SK-N-SH treated with all-trans-retinoic acid at 6 μM for 48 hours (cell line): ENCODE data around the gene FKTN.

Experiments used
- ATAC-seq: fragments of 200-7000 bp; cut with Tn5 transposase; 3 replicates; pipeline ENCODE4 v1.9.1; 2020; ENCODE audit warnings: mild to moderate bottlenecking, moderate library complexity
- ARNTL ChIP-seq: fragments of 450-650 bp; formaldehyde crosslinking; IDR thresholded peaks from 2 replicates; pipeline ENCODE4 v1.5.0; 2020; ENCODE audit warnings: low read depth, mild to moderate bottlenecking, moderate library complexity, borderline replicate concordance
- BACH2 ChIP-seq: fragments of 250-450 bp; sonication (Bioruptor Pico); IDR thresholded peaks from 2 replicates; pipeline ENCODE4 v1.9.0; 2021; ENCODE audit warnings: mild to moderate bottlenecking, borderline replicate concordance
- CREB5 ChIP-seq: fragments of 250-450 bp; sonication (Bioruptor Pico); IDR thresholded peaks from 2 replicates; pipeline ENCODE4 v1.5.1; 2020; ENCODE audit warnings: low read depth, mild to moderate bottlenecking, moderate library complexity
- CSDC2 ChIP-seq: fragments of 250-450 bp; sonication (Bioruptor Pico); IDR thresholded peaks from 2 replicates; pipeline ENCODE4 v1.5.0; 2020; ENCODE audit warnings: mild to moderate bottlenecking, moderate library complexity
- CSRNP3 ChIP-seq: fragments of 250-450 bp; sonication (Bioruptor Pico); IDR thresholded peaks from 2 replicates; pipeline ENCODE4 v1.5.1; 2021; ENCODE audit warnings: mild to moderate bottlenecking, moderate library complexity
- ESRRG ChIP-seq: fragments of 250-450 bp; sonication (Bioruptor Pico); IDR thresholded peaks from 2 replicates; pipeline ENCODE4 v1.6.1; 2021; ENCODE audit warnings: mild to moderate bottlenecking
- GLIS3 ChIP-seq: fragments of 250-450 bp; sonication (Bioruptor Pico); IDR thresholded peaks from 2 replicates; pipeline ENCODE4 v1.5.0; 2020; ENCODE audit warnings: mild to moderate bottlenecking, moderate library complexity
- ISL1 ChIP-seq: fragments of 250-450 bp; sonication (Bioruptor Pico); IDR thresholded peaks from 2 replicates; pipeline ENCODE4 v2.1.2; 2022; ENCODE audit warnings: mild to moderate bottlenecking, moderate library complexity
- OSR1 ChIP-seq: fragments of 250-450 bp; sonication (Bioruptor Pico); IDR thresholded peaks from 2 replicates; pipeline ENCODE4 v1.8.0; 2022; ENCODE audit warnings: moderate library complexity, mild to moderate bottlenecking, inconsistent platforms
- PATZ1 ChIP-seq: fragments of 250-450 bp; sonication (Bioruptor Pico); IDR thresholded peaks from 2 replicates; pipeline ENCODE4 v1.8.0; 2020; ENCODE audit warnings: mild to moderate bottlenecking, moderate library complexity, borderline replicate concordance
- POU6F1 ChIP-seq: fragments of 250-450 bp; sonication (Bioruptor Pico); IDR thresholded peaks from 2 replicates; pipeline ENCODE4 v1.8.0; 2021; ENCODE audit warnings: low read depth, mild to moderate bottlenecking, moderate library complexity, borderline replicate concordance
- PPARA ChIP-seq: fragments of 250-450 bp; sonication (Bioruptor Pico); IDR thresholded peaks from 2 replicates; pipeline ENCODE4 v1.5.0; 2020; ENCODE audit warnings: mild to moderate bottlenecking, borderline replicate concordance
- SNAI2 ChIP-seq: fragments of 250-450 bp; sonication (Bioruptor Pico); IDR thresholded peaks from 2 replicates; pipeline ENCODE4 v1.5.0; 2020; ENCODE audit warnings: mild to moderate bottlenecking, moderate library complexity
- TCF4 ChIP-seq: fragments of 250-450 bp; sonication (Bioruptor Pico); IDR thresholded peaks from 2 replicates; pipeline ENCODE4 v1.8.0; 2021; ENCODE audit warnings: mild to moderate bottlenecking, moderate library complexity, borderline replicate concordance
- TOX ChIP-seq: fragments of 250-450 bp; sonication (Bioruptor Pico); IDR thresholded peaks from 2 replicates; pipeline ENCODE4 v1.8.0; 2021; ENCODE audit warnings: mild to moderate bottlenecking, moderate library complexity, borderline replicate concordance
- ZC3H10 ChIP-seq: fragments of 250-450 bp; sonication (Bioruptor Pico); IDR thresholded peaks from 2 replicates; pipeline ENCODE4 v1.5.1; 2021; ENCODE audit warnings: mild to moderate bottlenecking, moderate library complexity
- ZFP3 ChIP-seq: fragments of 250-450 bp; sonication (Bioruptor Pico); IDR thresholded peaks from 2 replicates; pipeline ENCODE4 v1.5.0; 2020; ENCODE audit warnings: mild to moderate bottlenecking, moderate library complexity
- ZFP30 ChIP-seq: fragments of 450-650 bp; formaldehyde crosslinking; IDR thresholded peaks from 2 replicates; pipeline ENCODE4 v1.5.0; 2022; ENCODE audit warnings: mild to moderate bottlenecking, moderate library complexity
- ZNF565 ChIP-seq: fragments of 450-650 bp; formaldehyde crosslinking; conservative IDR thresholded peaks from 2 replicates; pipeline ENCODE4 v1.5.0; 2020; ENCODE audit warnings: low read depth, mild to moderate bottlenecking, moderate library complexity
- ZNF70 ChIP-seq: fragments of 450-650 bp; formaldehyde crosslinking; IDR thresholded peaks from 2 replicates; pipeline ENCODE4 v1.5.0; 2020; ENCODE audit warnings: mild to moderate bottlenecking, moderate library complexity
- ZNF8 ChIP-seq: fragments of 450-650 bp; formaldehyde crosslinking; IDR thresholded peaks from 2 replicates; pipeline ENCODE4 v1.5.0; 2020; ENCODE audit warnings: mild to moderate bottlenecking, moderate library complexity

The FKTN gene

GRCh38 chr9:105678781-105679180 lies 120.8 kb downstream of the FKTN start:
- TF ChIP-seq PPARA (no peak), ZFP30 (CRISPR knock-in tag) (no peak), ISL1 (CRISPR knock-in tag) (no peak), GLIS3 (no peak), ZNF70 (CRISPR knock-in tag) (no peak), ARNTL (CRISPR knock-in tag) (no peak), CSRNP3 (CRISPR knock-in tag) (no peak), CSDC2 (CRISPR knock-in tag) (no peak), ESRRG (no peak), ZFP3 (CRISPR knock-in tag) (no peak), BACH2 (CRISPR knock-in tag) (no peak), ZNF8 (no peak)
- ATAC-seq: no peak

- TF ChIP-seq CSRNP3 (CRISPR knock-in tag) (no peak), ZFP3 (CRISPR knock-in tag) (no peak), ARNTL (CRISPR knock-in tag) (no peak), OSR1 (CRISPR knock-in tag) (no peak), ZFP30 (CRISPR knock-in tag) (no peak), GLIS3 (no peak), CSDC2 (CRISPR knock-in tag) (no peak), TCF4 (no peak), ZNF8 (no peak), PPARA (no peak), ZNF70 (CRISPR knock-in tag) (no peak), ESRRG (no peak), SNAI2 (no peak), PATZ1 (CRISPR knock-in tag) (no peak), BACH2 (CRISPR knock-in tag) (no peak), ISL1 (CRISPR knock-in tag) (no peak), TOX (CRISPR knock-in tag) (no peak), POU6F1 (CRISPR knock-in tag) (no peak), CREB5 (CRISPR knock-in tag) (no peak), ZNF565 (no peak)
- TF ChIP-seq, all 23 proteins: peak for 0
- no peak for ATAC-seq
These were observed 121.5 kb downstream of the FKTN start for GRCh38 chr9:105679257-105680022.

- TF ChIP-seq POU6F1 (CRISPR knock-in tag) (no peak), ZNF565 (no peak), CSDC2 (CRISPR knock-in tag) (no peak), TOX (CRISPR knock-in tag) (no peak), PATZ1 (CRISPR knock-in tag) (no peak), ZC3H10 (CRISPR knock-in tag) (no peak), ARNTL (CRISPR knock-in tag) (no peak), ZFP3 (CRISPR knock-in tag) (no peak), OSR1 (CRISPR knock-in tag) (no peak), ZFP30 (CRISPR knock-in tag) (no peak)
- ATAC-seq: no peak
These were observed 123.4 kb downstream of the FKTN start for GRCh38 chr9:105681313-105681712.
